Cardiac muscle cell (in vitro differentiated cells and primary cell): ENCODE measurements around the gene FEM1A. TPM values are rescaled to one million over a fixed set of nuclear protein-coding genes. Genes with fewer than 3 reads are reported as not detected.

Experiments
- DNase-seq, 2 donors: peaks; one replicate each; pipeline versions ENCODE4 v3.0.0 to v3.0.0-alpha.2; 2010 to 2017; ENCODE audit warnings: low read depth in 1 of 2, low spot score in 1 of 2
- H3K27ac ChIP-seq: fragments of 200-600 bp; sonication (generic); 2 replicates; pipeline ENCODE4 v1.5.1; 2016
- H3K27me3 ChIP-seq: fragments of 200-600 bp; sonication (generic); 2 replicates; pipeline ENCODE4 v1.6.0; 2016; ENCODE audit warnings: control low read depth
- H3K36me3 ChIP-seq: fragments of 200-600 bp; sonication (generic); 2 replicates; pipeline ENCODE4 v1.5.1; 2016; ENCODE audit warnings: control low read depth
- H3K4me1 ChIP-seq: fragments of 200-600 bp; sonication (generic); 2 replicates; pipeline ENCODE4 v1.8.1; 2017; ENCODE audit warnings: low read depth, mild to moderate bottlenecking, mixed run types
- H3K4me3 ChIP-seq: fragments of 200-600 bp; sonication (generic); 2 replicates; pipeline ENCODE4 v1.5.1; 2016; ENCODE audit warnings: mild to moderate bottlenecking
- H3K9me3 ChIP-seq: fragments of 200-600 bp; sonication (generic); 2 replicates; pipeline ENCODE4 v1.5.1; 2017; ENCODE audit warnings: low read depth, mild to moderate bottlenecking, control low read depth
- CTCF ChIP-seq: IDR thresholded peaks from 2 replicates; pipeline ENCODE4 v1.5.1; 2012; ENCODE audit warnings: low read depth, mild to moderate bottlenecking, low read length
- polyA plus RNA-seq: library from polyadenylated mRNA; unstranded; fragments of >200 nt; fragmentation: Nextera tagmentation; extraction: Ambion mirVana; gene quantifications from 2 replicates; pipeline ENCODE4 v1.2.1, GENCODE V29; 2016
- total RNA-seq: library from RNA; depleted of rRNA; stranded (reverse); fragments of >200 nt; gene quantifications from 2 replicates; pipeline ENCODE4 v1.2.3, GENCODE V29; 2016

Gene FEM1A
- total and polyA plus RNA-seq, 2 experiments from 2014 or later = 2.8 to 27.9 TPM

GRCh38 chr19:4847190-4847973 is 55.8 kb downstream of the FEM1A start:
- Histone ChIP-seq H3K27me3 (no peaks in the 10 kb centered on the region), H3K27ac (no peak overlapping the region), H3K9me3 (no peaks in the 10 kb centered on the region), H3K4me1 (no peaks in the 10 kb centered on the region), H3K4me3 (no peak overlapping the region), H3K36me3 (peaks cover 39% of the 10 kb centered on the region)
- no peak for TF ChIP-seq CTCF
- no peak for DNase-seq

- H3K27me3 ChIP-seq = no peaks in the 10 kb centered on the region
Observed at GRCh38 chr19:4849019-4849418, 57.5 kb downstream of the FEM1A start.

More at GRCh38 chr19:4849019-4849418, 57.5 kb downstream of the FEM1A start:
- H3K4me3 ChIP-seq = no peak overlapping the region
- peaks cover 28% of the 10 kb centered on the region for H3K36me3 ChIP-seq
- DNase-seq = no peak
- no peak for TF ChIP-seq CTCF
- H3K4me1 ChIP-seq = no peaks in the 10 kb centered on the region
- no peaks in the 10 kb centered on the region for H3K9me3 ChIP-seq
- no peak overlapping the region for H3K27ac ChIP-seq

Other genes starting within 250 kb of the FEM1A start
- gene SEMA6B, start 232.1 kb upstream of the FEM1A start, total RNA-seq = 74.8 and 130 TPM in 2 replicates
- gene SEMA6B, start 232.1 kb upstream of the FEM1A start, polyA plus RNA-seq = 10.5 and 23.0 TPM in 2 replicates
- gene TNFAIP8L1, start 152.2 kb upstream of the FEM1A start, total RNA-seq = 2.2 and 18.1 TPM in 2 replicates
- 5.1 and 18.7 TPM in 2 replicates for gene TNFAIP8L1, start 152.2 kb upstream of the FEM1A start, polyA plus RNA-seq
- gene MYDGF, start 121.4 kb upstream of the FEM1A start, total RNA-seq = 47.9 and 107 TPM in 2 replicates
- gene MYDGF, start 121.4 kb upstream of the FEM1A start, polyA plus RNA-seq = 122 and 206 TPM in 2 replicates
- gene DPP9, start 67.9 kb upstream of the FEM1A start, total RNA-seq = 47.5 and 50.4 TPM in 2 replicates
- gene DPP9, start 67.9 kb upstream of the FEM1A start, polyA plus RNA-seq = 19.8 and 25.4 TPM in 2 replicates
- gene TICAM1, start 40.0 kb downstream of the FEM1A start, total RNA-seq = 0.21 and 1.5 TPM in 2 replicates
- gene TICAM1, start 40.0 kb downstream of the FEM1A start, polyA plus RNA-seq = 0.38 and 4.2 TPM in 2 replicates
- 114 and 147 TPM in 2 replicates for gene PLIN3, start 75.9 kb downstream of the FEM1A start, total RNA-seq
- gene PLIN3, start 75.9 kb downstream of the FEM1A start, polyA plus RNA-seq = 108 and 144 TPM in 2 replicates
- not detected in 2 replicates for gene ARRDC5, start 111.2 kb downstream of the FEM1A start, total RNA-seq
- not detected in 2 replicates for gene ARRDC5, start 111.2 kb downstream of the FEM1A start, polyA plus RNA-seq
- gene UHRF1, start 117.8 kb downstream of the FEM1A start, total RNA-seq = 10.9 and 17.3 TPM in 2 replicates
- gene UHRF1, start 117.8 kb downstream of the FEM1A start, polyA plus RNA-seq = 10.0 and 17.5 TPM in 2 replicates
- 58.5 and 90.6 TPM in 2 replicates for gene KDM4B, start 177.4 kb downstream of the FEM1A start, total RNA-seq
- gene KDM4B, start 177.4 kb downstream of the FEM1A start, polyA plus RNA-seq = 74.6 and 79.5 TPM in 2 replicates